WTC11 (cell line): ENCODE data around the gene SGTA. TPM values are rescaled to one million over a fixed set of nuclear protein-coding genes. Genes with fewer than 3 reads are reported as not detected.
A peak's percentile ranks its signal among the peaks of the same experiment; 100 is the strongest.

Experiments
- ATAC-seq: fragments of 200-7000 bp; cut with Tn5 transposase; 2 replicates; pipeline ENCODE4 v1.10.0; 2021; ENCODE audit warnings: mild to moderate bottlenecking, moderate library complexity
- CTCF ChIA-PET: fragments of 300-600 bp; sonication (Branson Sonifier 250); formaldehyde crosslinking; loops from one replicate; lab custom pipeline; 2021; ENCODE audit warnings: antibody characterized with exemption; lab: Charles Lee
- POLR2A ChIA-PET: fragments of 350-600 bp; sonication (Branson Sonifier 250); formaldehyde crosslinking; loops from one replicate; lab custom pipeline; 2021; ENCODE audit warnings: antibody characterized with exemption; lab: Charles Lee
- DNase-seq: peaks from one replicate; pipeline ENCODE4 v3.0.0; 2021; ENCODE audit warnings: low spot score
- H3K27ac Mint-ChIP-seq: 2 replicates; pipeline ENCODE4 v1.8.0; 2021; ENCODE audit warnings: mixed read lengths
- H3K27me3 Mint-ChIP-seq: 2 replicates; pipeline ENCODE4 v1.8.0; 2021; ENCODE audit warnings: low read depth, mild to moderate bottlenecking, moderate library complexity, mixed read lengths
- H3K36me3 Mint-ChIP-seq: 2 replicates; pipeline ENCODE4 v1.8.0; 2021; ENCODE audit warnings: mixed read lengths
- H3K4me1 Mint-ChIP-seq: 2 replicates; pipeline ENCODE4 v1.8.0; 2022; ENCODE audit warnings: mixed read lengths
- H3K4me3 Mint-ChIP-seq: 2 replicates; pipeline ENCODE4 v1.8.0; 2021; ENCODE audit warnings: mild to moderate bottlenecking, moderate library complexity, mixed read lengths
- H3K9me3 Mint-ChIP-seq: 2 replicates; pipeline ENCODE4 v1.8.0; 2021; ENCODE audit warnings: mixed read lengths
- ATF2 ChIP-seq: sonication (generic); formaldehyde crosslinking; IDR thresholded peaks from 2 replicates; pipeline ENCODE4 v1.8.1; 2022; ENCODE audit warnings: low read depth, missing genetic modification reagents, borderline replicate concordance
- CTCF ChIP-seq: fragments of 200-600 bp; IDR thresholded peaks from 2 replicates; pipeline ENCODE4 v1.8.0; 2022; ENCODE audit warnings: antibody characterized with exemption
- E2F4 ChIP-seq: sonication (generic); formaldehyde crosslinking; IDR thresholded peaks from 2 replicates; pipeline ENCODE4 v1.8.1; 2022; ENCODE audit warnings: low read depth, mild to moderate bottlenecking, moderate library complexity, missing genetic modification reagents, borderline replicate concordance
- E2F5 ChIP-seq: sonication (generic); formaldehyde crosslinking; IDR thresholded peaks from 2 replicates; pipeline ENCODE4 v1.8.1; 2022; ENCODE audit warnings: mild to moderate bottlenecking, moderate library complexity, missing genetic modification reagents
- ERG ChIP-seq: fragments of 250-450 bp; sonication (Bioruptor Pico); IDR thresholded peaks from 2 replicates; pipeline ENCODE4 v1.8.0; 2021; ENCODE audit warnings: mild to moderate bottlenecking
- HMGA2 ChIP-seq: fragments of 250-450 bp; sonication (Bioruptor Pico); IDR thresholded peaks from 2 replicates; pipeline ENCODE4 v1.4.0; 2021; ENCODE audit warnings: mild to moderate bottlenecking, moderate library complexity
- JAZF1 ChIP-seq: fragments of 250-450 bp; sonication (Bioruptor Pico); IDR thresholded peaks from 2 replicates; pipeline ENCODE4 v1.9.0; 2021; ENCODE audit warnings: moderate library complexity, mild to moderate bottlenecking, inconsistent platforms
- NR1H2 ChIP-seq: sonication (generic); formaldehyde crosslinking; IDR thresholded peaks from 2 replicates; pipeline ENCODE4 v1.9.0; 2021; ENCODE audit warnings: mild to moderate bottlenecking, moderate library complexity, missing genetic modification reagents
- NR2C2 ChIP-seq: sonication (generic); formaldehyde crosslinking; IDR thresholded peaks from 2 replicates; pipeline ENCODE4 v1.8.0; 2022; ENCODE audit warnings: mild to moderate bottlenecking, missing genetic modification reagents
- SP1 ChIP-seq: sonication (generic); formaldehyde crosslinking; conservative IDR thresholded peaks from 2 replicates; pipeline ENCODE4 v1.8.1; 2022; ENCODE audit warnings: missing genetic modification reagents
- STAT6 ChIP-seq: sonication (generic); formaldehyde crosslinking; conservative IDR thresholded peaks from 2 replicates; pipeline ENCODE4 v1.8.1; 2023; ENCODE audit warnings: mild to moderate bottlenecking, low read depth, missing genetic modification reagents, moderate library complexity
- USF1 ChIP-seq: sonication (generic); formaldehyde crosslinking; IDR thresholded peaks from 2 replicates; pipeline ENCODE4 v1.8.0; 2022; ENCODE audit warnings: mild to moderate bottlenecking, missing genetic modification reagents
- ZNF138 ChIP-seq: sonication (generic); formaldehyde crosslinking; conservative IDR thresholded peaks from 2 replicates; pipeline ENCODE4 v1.8.1; 2022; ENCODE audit warnings: mild to moderate bottlenecking, moderate library complexity, missing genetic modification reagents
- ZNF219 ChIP-seq: sonication (generic); formaldehyde crosslinking; IDR thresholded peaks from 2 replicates; pipeline ENCODE4 v1.8.0; 2023; ENCODE audit warnings: missing genetic modification reagents, mild to moderate bottlenecking, borderline replicate concordance
- ZNF232 ChIP-seq: sonication (generic); formaldehyde crosslinking; IDR thresholded peaks from 2 replicates; pipeline ENCODE4 v1.8.0; 2022; ENCODE audit warnings: mild to moderate bottlenecking, missing genetic modification reagents
- ZNF396 ChIP-seq: fragments of 250-450 bp; sonication (Bioruptor Pico); IDR thresholded peaks from 2 replicates; pipeline ENCODE4 v1.8.0; 2021; ENCODE audit warnings: mild to moderate bottlenecking, moderate library complexity, borderline replicate concordance
- ZNF423 ChIP-seq: fragments of 250-450 bp; sonication (Bioruptor Pico); IDR thresholded peaks from 2 replicates; pipeline ENCODE4 v2.1.2; 2022; ENCODE audit warnings: mild to moderate bottlenecking, moderate library complexity
- ZNF671 ChIP-seq: fragments of 250-450 bp; sonication (Bioruptor Pico); IDR thresholded peaks from 2 replicates; pipeline ENCODE4 v1.8.0; 2021; ENCODE audit warnings: mild to moderate bottlenecking
- total RNA-seq: library from RNA; stranded (reverse); gene quantifications from 3 replicates; pipeline ENCODE4 v1.2.3, GENCODE V29; 2021

Gene SGTA
- total RNA-seq, 1 experiment from 2014 or later = 91.2 TPM

- no peak for TF ChIP-seq USF1 (CRISPR knock-in tag)
- no peak for TF ChIP-seq HMGA2 (CRISPR knock-in tag)
Measured at GRCh38 chr19:2782329-2782935, 641 bp downstream of the SGTA start (continued).

- peak overlapping the region; percentile 90; the same call in 1 of the 2 replicates for H3K4me3 Mint-ChIP-seq
- TF ChIP-seq ATF2 (CRISPR knock-in tag) (no peak), ZNF396 (CRISPR knock-in tag) (no peak), CTCF (no peak)
- ChIA-PET POLR2A (no interaction called here), CTCF (no interaction called here)
- H3K36me3 Mint-ChIP-seq = peaks cover 3% of the 10 kb centered on the region; the same call in 1 of the 2 replicates
- DNase-seq (no peak), ATAC-seq (no peak)
- peaks cover 7% of the 10 kb centered on the region for H3K9me3 Mint-ChIP-seq
- peaks cover 4% of the 10 kb centered on the region; the same call in 1 of the 2 replicates for H3K27me3 Mint-ChIP-seq
- peaks cover 16% of the 10 kb centered on the region for H3K4me1 Mint-ChIP-seq
- peak overlapping the region; percentile 87 for H3K27ac Mint-ChIP-seq
Measured at GRCh38 chr19:2780284-2780683, 2.8 kb downstream of the SGTA start.

GRCh38 chr19:2779121-2779740 is 3.8 kb downstream of the SGTA start:
- ATAC-seq (no peak), DNase-seq (no peak)
- ChIA-PET CTCF (no interaction called here), POLR2A (interaction anchor here (0.5 kb wide), 1 partner anchor 27 kb away, joined by 4 read pairs; no protein-coding TSS in a partner anchor)
- H3K27ac Mint-ChIP-seq = no peak overlapping the region
- TF ChIP-seq ZNF423 = no peak
- peaks cover 3% of the 10 kb centered on the region; the same call in 1 of the 2 replicates for H3K36me3 Mint-ChIP-seq
- peaks cover 7% of the 10 kb centered on the region for H3K9me3 Mint-ChIP-seq
- peaks cover 16% of the 10 kb centered on the region for H3K4me1 Mint-ChIP-seq
- peaks cover 4% of the 10 kb centered on the region; the same call in 1 of the 2 replicates for H3K27me3 Mint-ChIP-seq
- no peak overlapping the region for H3K4me3 Mint-ChIP-seq

GRCh38 chr19:2777952-2778683 is 5.0 kb downstream of the SGTA start:
- H3K9me3 Mint-ChIP-seq = no peaks in the 10 kb centered on the region
- H3K36me3 Mint-ChIP-seq = no peaks in the 10 kb centered on the region
- no peaks in the 10 kb centered on the region for H3K27me3 Mint-ChIP-seq
- no peak overlapping the region for H3K4me3 Mint-ChIP-seq
- H3K4me1 Mint-ChIP-seq = peaks cover 12% of the 10 kb centered on the region
- no peak for DNase-seq
- H3K27ac Mint-ChIP-seq = peak overlapping the region; percentile 41; the same call in 1 of the 2 replicates
- POLR2A ChIA-PET = no interaction called here
- CTCF ChIA-PET = no interaction called here
- no peak for ATAC-seq
- no peak for TF ChIP-seq SP1 (CRISPR knock-in tag)
- TF ChIP-seq ZNF219 (CRISPR knock-in tag) = no peak
- no peak for TF ChIP-seq ZNF232 (CRISPR knock-in tag)
- TF ChIP-seq ZNF138 (CRISPR knock-in tag) = no peak
- no peak for TF ChIP-seq E2F5 (CRISPR knock-in tag)
- TF ChIP-seq JAZF1 (CRISPR knock-in tag) = no peak
- no peak for TF ChIP-seq ERG
- TF ChIP-seq NR2C2 (CRISPR knock-in tag) = no peak
- no peak for TF ChIP-seq ZNF671
- TF ChIP-seq E2F4 (CRISPR knock-in tag) = no peak
- TF ChIP-seq NR1H2 = no peak
- no peak for TF ChIP-seq STAT6
